Loucy (cell line): ENCODE measurements around the gene ADGRD2.

ENCODE experiments used
- H2AFZ ChIP-seq: fragments of 200-600 bp; sonication (generic); 2 replicates; pipeline ENCODE4 v1.6.0; 2016; ENCODE audit warnings: antibody characterized with exemption, mild to moderate bottlenecking, low read length, moderate library complexity
- H3F3A ChIP-seq: fragments of 200-600 bp; 2 replicates; pipeline ENCODE4 v1.6.0; 2016; ENCODE audit warnings: antibody characterized with exemption, low read depth, mild to moderate bottlenecking
- H3K27me3 ChIP-seq: fragments of 200-600 bp; sonication (generic); 2 replicates; pipeline ENCODE4 v1.6.1; 2014; ENCODE audit warnings: low read length, mild to moderate bottlenecking; ENCODE audit not compliant: insufficient read depth, poor library complexity, severe bottlenecking
- H3K36me3 ChIP-seq: fragments of 200-600 bp; sonication (generic); 2 replicates; pipeline ENCODE4 v1.6.1; 2016; ENCODE audit warnings: low read length; ENCODE audit not compliant: insufficient read depth
- H3K4me1 ChIP-seq: fragments of 200-600 bp; sonication (generic); 2 replicates; pipeline ENCODE4 v1.5.1; 2014; ENCODE audit warnings: low read length, mild to moderate bottlenecking; ENCODE audit not compliant: insufficient read depth, poor library complexity, severe bottlenecking
- H3K4me2 ChIP-seq: fragments of 200-600 bp; sonication (generic); 2 replicates; pipeline ENCODE4 v1.6.0; 2014; ENCODE audit warnings: antibody characterized with exemption, low read length, low read depth, mild to moderate bottlenecking; ENCODE audit not compliant: poor library complexity, severe bottlenecking
- H3K4me3 ChIP-seq: fragments of 200-600 bp; sonication (generic); 2 replicates; pipeline ENCODE4 v1.5.1; 2014; ENCODE audit warnings: low read length, mild to moderate bottlenecking, mixed read lengths; ENCODE audit not compliant: poor library complexity, severe bottlenecking
- H3K79me2 ChIP-seq: fragments of 200-600 bp; sonication (generic); 2 replicates; pipeline ENCODE4 v1.6.1; 2014; ENCODE audit warnings: low read length; ENCODE audit not compliant: insufficient read depth
- H3K9ac ChIP-seq: fragments of 200-600 bp; sonication (generic); 2 replicates; pipeline ENCODE4 v1.6.0; 2014; ENCODE audit warnings: mild to moderate bottlenecking, low read depth, low read length, moderate library complexity; ENCODE audit not compliant: poor library complexity, severe bottlenecking
- H3K9me2 ChIP-seq: fragments of 200-600 bp; sonication (generic); replicated peaks from 2 replicates; pipeline ENCODE4 v1.6.1; 2016; ENCODE audit warnings: low read depth, low read length, mixed read lengths
- H3K9me3 ChIP-seq: fragments of 200-600 bp; sonication (generic); 2 replicates; pipeline ENCODE4 v1.6.1; 2014; ENCODE audit warnings: mild to moderate bottlenecking, antibody characterized with exemption, low read length, low read depth; ENCODE audit not compliant: insufficient read depth
- H4K20me1 ChIP-seq: fragments of 200-600 bp; sonication (generic); 2 replicates; pipeline ENCODE4 v1.6.0; 2014; ENCODE audit warnings: antibody characterized with exemption, low read length, mild to moderate bottlenecking; ENCODE audit not compliant: insufficient read depth, poor library complexity, severe bottlenecking
- EZH2phosphoT487 ChIP-seq: fragments of 200-600 bp; IDR thresholded peaks from 2 replicates; pipeline ENCODE4 v1.6.1; 2018; ENCODE audit warnings: antibody characterized with exemption, mild to moderate bottlenecking, moderate library complexity, borderline replicate concordance
- TF ChIP-seq, protein P1 (sequence below): fragments of 200-600 bp; sonication (generic); conservative IDR thresholded peaks from 2 replicates; pipeline ENCODE4 v1.5.1; 2014; ENCODE audit warnings: mild to moderate bottlenecking, antibody characterized with exemption, low read length

The ADGRD2 gene

DNA sequence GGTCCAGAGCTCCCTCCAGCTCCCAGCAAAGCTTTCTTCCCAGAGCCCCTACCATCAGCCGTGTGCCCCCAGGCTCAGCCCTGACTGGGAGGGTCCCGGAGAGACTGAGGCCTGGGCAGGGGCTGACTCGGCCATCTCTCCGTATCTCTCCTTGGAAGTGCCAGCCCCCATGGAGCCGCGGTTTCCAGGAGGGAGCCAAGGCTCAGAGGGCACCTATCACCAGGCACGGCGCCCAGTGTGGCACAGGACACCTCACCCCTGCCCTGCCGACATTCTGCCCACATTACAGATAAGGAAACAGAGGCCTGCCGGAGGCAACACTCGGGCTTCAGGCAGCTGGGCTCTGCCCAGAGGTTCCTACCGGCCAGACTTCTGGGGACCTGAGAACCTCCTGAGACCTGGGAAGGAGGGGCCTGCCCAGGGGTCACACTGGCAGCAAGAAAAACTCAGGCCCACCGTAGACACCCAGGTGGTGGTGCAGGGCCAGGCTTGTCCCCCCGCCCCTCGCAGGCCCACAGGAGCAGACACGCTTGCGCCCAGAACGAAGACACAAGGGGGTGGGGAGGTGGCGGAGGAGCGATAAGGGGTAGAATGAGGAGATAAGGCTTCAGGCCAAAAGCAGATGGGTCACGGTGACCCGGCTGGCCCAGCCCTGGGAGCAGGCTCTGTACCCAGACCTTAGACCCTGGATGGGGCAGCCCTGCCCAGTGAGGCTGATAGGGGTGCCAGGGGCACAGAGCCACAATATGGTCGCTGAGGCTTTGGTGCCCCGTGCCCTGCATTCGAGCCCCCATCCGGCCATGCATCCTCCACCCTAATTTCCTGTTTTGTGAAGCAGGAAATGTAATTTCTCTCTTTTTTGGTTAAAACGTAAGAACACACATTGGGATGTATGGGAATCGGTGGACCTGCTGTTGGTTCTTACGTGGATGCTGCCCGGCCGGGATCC, 45.1 kb downstream of the ADGRD2 start:
- H3K79me2 ChIP-seq = no peaks in the 10 kb centered on the region
- no peaks in the 10 kb centered on the region for H3K9me3 ChIP-seq
- no peak overlapping the region for H2AFZ ChIP-seq
- no peaks in the 10 kb centered on the region for H3K27me3 ChIP-seq
- no peak overlapping the region for H3K9ac ChIP-seq
- no peaks in the 10 kb centered on the region for H3F3A ChIP-seq
- no peak overlapping the region for H3K4me3 ChIP-seq
- H3K4me2 ChIP-seq = no peak overlapping the region
- no peaks in the 10 kb centered on the region for H3K4me1 ChIP-seq
- no peaks in the 10 kb centered on the region for H3K36me3 ChIP-seq
- TF ChIP-seq EZH2phosphoT487 = no peak
- TF ChIP-seq, protein P1, sequence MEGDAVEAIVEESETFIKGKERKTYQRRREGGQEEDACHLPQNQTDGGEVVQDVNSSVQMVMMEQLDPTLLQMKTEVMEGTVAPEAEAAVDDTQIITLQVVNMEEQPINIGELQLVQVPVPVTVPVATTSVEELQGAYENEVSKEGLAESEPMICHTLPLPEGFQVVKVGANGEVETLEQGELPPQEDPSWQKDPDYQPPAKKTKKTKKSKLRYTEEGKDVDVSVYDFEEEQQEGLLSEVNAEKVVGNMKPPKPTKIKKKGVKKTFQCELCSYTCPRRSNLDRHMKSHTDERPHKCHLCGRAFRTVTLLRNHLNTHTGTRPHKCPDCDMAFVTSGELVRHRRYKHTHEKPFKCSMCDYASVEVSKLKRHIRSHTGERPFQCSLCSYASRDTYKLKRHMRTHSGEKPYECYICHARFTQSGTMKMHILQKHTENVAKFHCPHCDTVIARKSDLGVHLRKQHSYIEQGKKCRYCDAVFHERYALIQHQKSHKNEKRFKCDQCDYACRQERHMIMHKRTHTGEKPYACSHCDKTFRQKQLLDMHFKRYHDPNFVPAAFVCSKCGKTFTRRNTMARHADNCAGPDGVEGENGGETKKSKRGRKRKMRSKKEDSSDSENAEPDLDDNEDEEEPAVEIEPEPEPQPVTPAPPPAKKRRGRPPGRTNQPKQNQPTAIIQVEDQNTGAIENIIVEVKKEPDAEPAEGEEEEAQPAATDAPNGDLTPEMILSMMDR = no peak
- no peaks in the 10 kb centered on the region for H4K20me1 ChIP-seq
- no peaks in the 10 kb centered on the region for H3K9me2 ChIP-seq

DNA sequence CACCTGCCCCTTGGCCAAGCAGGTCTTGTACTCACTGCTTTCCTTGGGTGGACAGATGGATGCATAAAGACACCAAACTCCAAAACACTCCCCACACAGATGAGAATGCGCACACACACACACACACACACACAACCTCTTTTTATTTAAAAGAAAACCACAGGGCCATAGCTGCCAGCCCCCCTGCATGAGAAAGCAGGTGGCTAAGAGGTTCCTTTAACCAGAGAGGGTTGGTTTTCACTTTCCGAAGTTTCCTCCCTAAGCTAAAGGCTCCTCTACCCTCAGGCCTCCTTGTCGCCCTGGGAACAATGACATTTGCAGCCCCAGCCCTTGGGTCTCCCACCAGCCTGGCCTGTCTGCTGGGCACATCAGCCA, 45.8 kb downstream of the ADGRD2 start:
- Histone ChIP-seq H3K79me2 (no peaks in the 10 kb centered on the region), H3K27me3 (no peaks in the 10 kb centered on the region), H2AFZ (no peak overlapping the region), H3K4me1 (no peaks in the 10 kb centered on the region), H3K4me2 (no peak overlapping the region), H3K36me3 (no peaks in the 10 kb centered on the region), H4K20me1 (no peaks in the 10 kb centered on the region), H3K9me3 (no peaks in the 10 kb centered on the region), H3K4me3 (no peak overlapping the region), H3F3A (no peaks in the 10 kb centered on the region), H3K9ac (no peak overlapping the region), H3K9me2 (no peaks in the 10 kb centered on the region)
- TF ChIP-seq, protein P1 = no peak

DNA sequence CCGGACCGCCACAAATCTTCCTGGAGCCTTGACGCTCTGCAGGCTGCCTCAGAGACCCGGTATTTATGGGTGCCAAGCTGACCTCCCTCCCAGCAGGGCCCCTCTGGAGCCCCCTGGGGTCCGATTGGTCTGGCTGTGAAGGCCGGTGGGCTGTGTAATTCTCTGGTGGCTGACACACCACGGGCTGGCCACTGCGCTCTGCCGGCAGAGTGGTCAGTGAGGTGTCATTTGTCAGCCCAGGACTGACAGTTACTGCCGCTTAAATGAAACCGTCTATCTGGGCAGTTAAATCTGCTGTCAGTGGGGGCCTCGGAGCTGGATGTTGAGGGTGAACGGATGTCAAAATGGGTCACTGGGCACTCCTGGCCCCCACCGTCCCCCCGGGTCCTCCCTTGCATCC, 46.2 kb downstream of the ADGRD2 start:
- Histone ChIP-seq H3K4me2 (no peak overlapping the region), H4K20me1 (no peaks in the 10 kb centered on the region), H3K4me1 (no peaks in the 10 kb centered on the region), H2AFZ (no peak overlapping the region), H3K9me2 (no peaks in the 10 kb centered on the region), H3K27me3 (no peaks in the 10 kb centered on the region), H3F3A (no peaks in the 10 kb centered on the region), H3K9me3 (no peaks in the 10 kb centered on the region), H3K79me2 (no peaks in the 10 kb centered on the region), H3K9ac (no peak overlapping the region), H3K4me3 (no peak overlapping the region), H3K36me3 (no peaks in the 10 kb centered on the region)
- TF ChIP-seq, protein P1 = no peak
- TF ChIP-seq EZH2phosphoT487 = no peak
